Loucy (cell line): ENCODE results near the gene SND1.

Experiments used
- CTCF ChIP-seq: fragments of 200-600 bp; sonication (generic); conservative IDR thresholded peaks from 2 replicates; pipeline ENCODE4 v1.5.1; 2014; ENCODE audit warnings: mild to moderate bottlenecking, antibody characterized with exemption, low read length
- EZH2phosphoT487 ChIP-seq: fragments of 200-600 bp; IDR thresholded peaks from 2 replicates; pipeline ENCODE4 v1.6.1; 2018; ENCODE audit warnings: antibody characterized with exemption, mild to moderate bottlenecking, moderate library complexity, borderline replicate concordance

- TF ChIP-seq CTCF (no peak), EZH2phosphoT487 (no peak)
Measured at GRCh38 chr7:128100949-128101713, 449.1 kb downstream of the SND1 start.
